Measurements from ENCODE around the gene UGT1A6.
"Not testable (repeated sequence)": the region's sequence is repeated elsewhere in the genome, so short reads cannot be mapped to it uniquely, and the experiment has no call there.

DNA sequence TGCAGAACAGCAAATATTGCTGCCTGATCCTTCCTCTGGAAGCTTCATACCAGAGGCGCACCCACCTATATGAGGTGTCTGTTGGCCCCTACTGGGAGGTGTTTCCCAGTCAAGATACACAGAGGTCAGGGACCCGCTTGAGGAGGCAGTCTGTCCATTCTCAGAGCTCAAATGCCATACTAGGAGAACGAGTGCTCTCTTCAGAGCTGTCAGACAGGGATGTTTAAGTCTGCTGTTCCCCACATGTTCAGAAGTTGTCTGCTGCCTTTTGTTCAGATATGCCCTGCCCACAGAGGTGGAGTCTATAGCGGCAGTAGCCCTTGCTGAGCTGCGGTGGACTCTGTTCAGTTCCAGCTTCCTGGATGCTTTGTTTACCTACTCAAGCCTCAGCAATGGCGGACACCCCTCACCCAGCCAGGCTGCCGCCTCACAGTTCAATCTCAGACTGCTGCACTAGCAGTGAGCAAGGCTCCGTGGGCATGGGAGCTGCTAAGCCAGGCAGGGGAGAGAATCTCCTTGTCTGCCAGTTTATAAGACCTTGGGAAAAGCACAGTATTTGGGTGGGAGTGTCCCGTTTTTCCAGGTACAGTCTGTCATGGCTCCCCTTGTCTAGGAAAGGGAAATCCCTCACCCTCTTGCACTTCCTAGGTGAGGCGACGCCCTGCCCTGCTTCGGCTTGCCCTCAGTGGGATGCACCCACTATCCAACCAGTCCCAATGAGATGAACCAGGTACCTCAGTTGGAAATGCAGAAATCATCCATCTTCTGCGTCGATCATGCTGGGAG is 44.4 kb downstream of the UGT1A6 start:
- TF ChIP-seq, protein P1, sequence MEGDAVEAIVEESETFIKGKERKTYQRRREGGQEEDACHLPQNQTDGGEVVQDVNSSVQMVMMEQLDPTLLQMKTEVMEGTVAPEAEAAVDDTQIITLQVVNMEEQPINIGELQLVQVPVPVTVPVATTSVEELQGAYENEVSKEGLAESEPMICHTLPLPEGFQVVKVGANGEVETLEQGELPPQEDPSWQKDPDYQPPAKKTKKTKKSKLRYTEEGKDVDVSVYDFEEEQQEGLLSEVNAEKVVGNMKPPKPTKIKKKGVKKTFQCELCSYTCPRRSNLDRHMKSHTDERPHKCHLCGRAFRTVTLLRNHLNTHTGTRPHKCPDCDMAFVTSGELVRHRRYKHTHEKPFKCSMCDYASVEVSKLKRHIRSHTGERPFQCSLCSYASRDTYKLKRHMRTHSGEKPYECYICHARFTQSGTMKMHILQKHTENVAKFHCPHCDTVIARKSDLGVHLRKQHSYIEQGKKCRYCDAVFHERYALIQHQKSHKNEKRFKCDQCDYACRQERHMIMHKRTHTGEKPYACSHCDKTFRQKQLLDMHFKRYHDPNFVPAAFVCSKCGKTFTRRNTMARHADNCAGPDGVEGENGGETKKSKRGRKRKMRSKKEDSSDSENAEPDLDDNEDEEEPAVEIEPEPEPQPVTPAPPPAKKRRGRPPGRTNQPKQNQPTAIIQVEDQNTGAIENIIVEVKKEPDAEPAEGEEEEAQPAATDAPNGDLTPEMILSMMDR (IDR thresholded peaks at IDR 0.05) = not testable (repeated sequence)
- not testable (repeated sequence) for TF ChIP-seq POLR2A (IDR thresholded peaks at IDR 0.05)

Measured in breast epithelium (tissue), 3 donors.